Activated CD4-positive, alpha-beta T cell treated with anti-CD3 and anti-CD28 coated beads, Interleukin-10, Interleukin-2, amounts not matched to agents 100 ng/mL and 50 ng/mL, durations not matched to agents 16 hours and 8 hours (primary cell): ENCODE results near the gene GCNA.
"Not testable (repeated sequence)": the region's sequence is repeated elsewhere in the genome, so short reads cannot be mapped to it uniquely, and the experiment has no call there.

Experiments used
- DNase-seq: peaks from one replicate; pipeline ENCODE4 v3.0.0-alpha.2; 2020

Gene GCNA

DNA sequence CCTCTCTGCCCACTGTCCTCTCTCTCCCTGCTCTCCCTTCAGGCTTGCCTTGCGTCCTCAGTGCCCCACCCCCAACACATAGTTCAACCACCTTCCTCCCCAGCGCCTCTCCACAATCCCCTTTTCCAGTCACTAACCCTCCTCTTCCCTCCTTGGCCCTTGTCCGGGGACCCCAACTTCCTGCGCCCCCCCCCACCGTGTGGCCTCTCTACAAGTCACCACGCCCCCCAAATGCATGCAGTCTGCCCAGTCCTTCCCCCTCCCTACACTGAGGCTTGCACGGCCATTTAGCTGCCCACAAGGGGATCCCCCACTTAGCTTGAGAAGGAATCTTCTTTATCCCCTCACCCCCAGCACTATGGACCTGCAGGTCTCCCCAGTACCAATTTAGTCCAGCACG, 39.5 kb downstream of the GCNA start:
- DNase-seq: no peak

GRCh38 chrX:71618303-71618721, 40.1 kb downstream of the GCNA start, which contains the start of gene CXCR3:
TSS of gene CXCR3 (minus strand) at chrX:71618511. CDS start at chrX:71618449, 62 bp downstream.
- peak; percentile 93 for DNase-seq

DNA sequence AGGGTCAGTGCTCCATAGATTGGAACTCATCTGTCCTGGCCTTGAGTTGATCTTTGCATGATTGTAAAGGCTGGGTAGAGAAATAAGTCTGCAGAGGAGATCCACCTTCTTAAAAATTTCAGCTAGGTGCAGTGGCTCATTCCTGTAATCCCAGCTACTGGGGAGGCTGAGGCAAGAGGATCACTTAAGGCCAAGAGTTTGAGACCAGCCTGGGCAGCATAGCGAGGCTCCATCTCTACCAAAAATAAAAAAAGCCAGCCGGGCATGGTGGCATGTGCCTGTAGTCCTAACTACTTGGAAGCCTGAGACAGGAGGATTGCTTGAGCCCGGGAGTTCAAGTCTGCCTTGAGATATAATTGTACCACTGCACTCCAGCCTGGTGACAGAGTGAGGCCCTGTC, 40.5 kb downstream of the GCNA start:
- no peak for DNase-seq

GRCh38 chrX:71619193-71619592, 41.0 kb downstream of the GCNA start:
- DNase-seq: peak; percentile 64

DNA sequence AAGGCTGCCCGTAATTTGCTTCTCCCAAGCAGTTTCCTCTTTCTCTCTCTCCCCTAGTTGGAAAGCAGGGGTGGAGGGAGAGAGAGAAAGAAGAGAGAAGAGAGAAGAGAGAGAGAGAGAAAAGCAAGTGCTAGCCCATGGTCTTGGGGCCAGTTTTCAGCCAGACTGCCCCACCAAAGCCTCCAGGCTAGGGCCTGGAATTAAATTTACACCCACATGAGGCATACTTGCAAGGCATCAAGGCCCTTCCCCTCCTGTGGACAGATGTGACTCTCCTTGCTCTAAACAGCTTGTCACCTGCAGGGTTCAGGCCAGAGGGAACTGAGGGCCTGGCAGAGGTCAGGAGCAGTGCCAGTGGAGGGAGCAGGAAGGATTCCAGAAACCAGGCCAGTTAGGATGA, 41.7 kb downstream of the GCNA start:
- no peak for DNase-seq

GRCh38 chrX:71621603-71622002, 43.4 kb downstream of the GCNA start:
- DNase-seq: no peak

- no peak for DNase-seq
These were observed 43.9 kb downstream of the GCNA start for GRCh38 chrX:71622032-71622575.

- peak; percentile 92 for DNase-seq
These were observed 44.6 kb downstream of the GCNA start for GRCh38 chrX:71622576-71623450.

GRCh38 chrX:71623714-71624113, 45.5 kb downstream of the GCNA start:
- DNase-seq: no peak

GRCh38 chrX:71625471-71625870, 47.2 kb downstream of the GCNA start:
- no peak for DNase-seq

DNA sequence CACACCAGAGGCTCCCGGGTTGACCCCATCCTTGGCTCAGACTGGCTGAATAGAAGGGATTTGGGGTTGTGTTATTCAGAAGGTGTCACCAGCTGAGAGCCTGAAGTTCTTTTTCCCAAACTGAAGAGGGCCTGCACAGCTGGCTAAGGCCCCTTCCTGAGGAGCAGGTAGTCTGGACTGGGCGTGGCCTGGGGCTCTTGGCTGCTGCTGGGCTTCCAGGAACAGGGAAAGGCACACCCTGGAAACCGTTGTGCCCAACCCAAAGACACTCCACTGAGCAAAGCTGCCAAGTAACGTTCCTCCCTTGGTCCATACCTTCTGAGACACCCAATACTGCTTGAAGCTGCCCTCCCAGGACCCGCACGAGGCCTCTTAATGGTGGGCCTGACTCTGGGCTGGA, 48.3 kb downstream of the GCNA start:
- no peak for DNase-seq

DNA sequence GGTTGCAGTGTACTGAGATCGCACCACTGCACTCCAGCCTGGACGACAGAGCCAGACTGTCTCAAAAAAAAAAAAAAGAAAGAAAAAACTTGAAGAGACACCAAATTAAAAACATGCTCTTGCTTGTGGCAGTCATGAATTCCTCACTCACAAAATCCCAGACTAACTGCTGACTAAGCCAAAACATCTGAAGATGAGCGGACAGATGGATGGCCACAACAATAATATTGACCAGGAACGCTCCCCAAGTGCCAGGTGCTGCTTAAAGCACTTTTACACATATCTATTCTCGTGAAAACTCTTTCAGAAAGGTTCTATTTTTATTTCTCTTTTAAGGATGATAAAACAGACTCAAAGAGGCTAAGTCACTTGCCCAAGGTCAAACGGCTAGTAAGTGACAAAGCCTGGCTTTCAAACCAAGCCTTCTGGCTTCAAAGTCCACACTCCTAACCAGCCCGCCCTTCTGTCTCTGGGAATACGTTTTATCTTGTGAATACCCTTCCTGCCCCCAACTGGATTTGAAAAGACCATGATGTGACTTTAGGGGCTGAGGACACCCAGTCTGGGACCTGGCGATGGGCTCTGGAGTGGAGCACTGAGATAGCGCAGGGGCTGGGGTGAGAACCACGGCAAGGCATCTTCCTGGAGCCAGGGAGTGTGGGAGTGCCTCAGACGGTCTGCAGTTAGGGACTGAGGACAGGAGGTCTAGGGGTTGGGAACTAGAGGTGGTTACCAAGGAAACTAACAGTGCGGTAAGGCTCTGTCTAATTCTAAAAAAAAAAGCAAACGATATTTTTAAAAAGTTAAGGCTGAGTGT, 49.6 kb downstream of the GCNA start:
- no peak for DNase-seq

DNA sequence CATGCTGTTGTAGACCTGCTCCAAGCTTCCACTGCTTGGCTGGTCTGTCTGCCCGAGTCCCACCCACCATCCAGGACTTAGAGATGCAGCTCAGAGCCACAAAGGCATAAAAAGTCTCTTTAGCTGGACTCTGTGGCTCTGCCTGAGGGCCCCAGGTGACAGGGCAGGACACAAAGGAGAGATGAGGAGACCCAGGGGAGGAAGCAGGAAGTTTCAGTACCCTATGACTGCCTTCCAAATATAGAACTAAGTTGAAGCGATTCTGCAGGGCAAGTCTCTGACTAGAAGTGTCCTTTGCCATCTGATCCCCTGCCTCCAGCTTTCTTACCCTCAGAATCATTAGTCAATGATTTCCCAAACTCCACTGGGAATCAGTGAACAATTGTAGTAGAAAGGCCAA, 51.2 kb downstream of the GCNA start:
- DNase-seq: no peak

DNA sequence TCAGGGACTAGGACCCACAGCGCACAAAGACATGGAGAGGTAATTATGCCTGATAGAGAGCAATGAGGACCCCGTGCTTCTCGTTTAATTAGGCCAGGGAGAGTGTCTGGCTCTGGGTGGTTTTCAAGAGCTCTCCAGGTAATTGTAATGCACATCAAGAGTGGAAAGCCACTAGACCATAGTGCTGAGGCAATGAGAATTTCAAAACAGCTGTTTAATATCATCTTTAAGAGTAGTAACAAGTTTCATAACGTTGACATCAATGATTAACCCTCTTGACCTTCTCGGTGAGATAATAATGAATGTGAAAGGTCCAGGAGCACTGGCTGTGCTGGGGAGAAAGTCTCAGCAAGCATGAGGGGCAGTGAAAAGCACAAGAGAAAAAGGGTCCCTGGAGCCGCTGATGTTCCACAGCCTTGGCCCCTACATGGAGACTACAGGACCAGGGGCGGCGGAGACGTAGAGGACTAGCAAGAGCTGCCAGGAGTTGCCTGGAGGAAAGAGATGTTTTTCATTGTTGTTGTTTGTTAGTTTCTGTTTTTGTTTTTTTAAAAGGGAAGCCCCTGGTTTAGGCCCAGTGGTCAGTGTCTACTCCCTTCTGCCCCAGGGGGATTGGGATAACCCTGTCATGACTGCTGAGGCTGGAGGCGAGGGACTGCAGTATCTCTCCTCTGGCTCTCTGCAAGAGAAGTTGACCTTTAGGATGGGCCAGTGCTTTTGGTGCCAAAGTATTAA, 54.9 kb downstream of the GCNA start:
- DNase-seq: no peak

GRCh38 chrX:71634366-71634765, 56.1 kb downstream of the GCNA start:
- DNase-seq: no peak

DNA sequence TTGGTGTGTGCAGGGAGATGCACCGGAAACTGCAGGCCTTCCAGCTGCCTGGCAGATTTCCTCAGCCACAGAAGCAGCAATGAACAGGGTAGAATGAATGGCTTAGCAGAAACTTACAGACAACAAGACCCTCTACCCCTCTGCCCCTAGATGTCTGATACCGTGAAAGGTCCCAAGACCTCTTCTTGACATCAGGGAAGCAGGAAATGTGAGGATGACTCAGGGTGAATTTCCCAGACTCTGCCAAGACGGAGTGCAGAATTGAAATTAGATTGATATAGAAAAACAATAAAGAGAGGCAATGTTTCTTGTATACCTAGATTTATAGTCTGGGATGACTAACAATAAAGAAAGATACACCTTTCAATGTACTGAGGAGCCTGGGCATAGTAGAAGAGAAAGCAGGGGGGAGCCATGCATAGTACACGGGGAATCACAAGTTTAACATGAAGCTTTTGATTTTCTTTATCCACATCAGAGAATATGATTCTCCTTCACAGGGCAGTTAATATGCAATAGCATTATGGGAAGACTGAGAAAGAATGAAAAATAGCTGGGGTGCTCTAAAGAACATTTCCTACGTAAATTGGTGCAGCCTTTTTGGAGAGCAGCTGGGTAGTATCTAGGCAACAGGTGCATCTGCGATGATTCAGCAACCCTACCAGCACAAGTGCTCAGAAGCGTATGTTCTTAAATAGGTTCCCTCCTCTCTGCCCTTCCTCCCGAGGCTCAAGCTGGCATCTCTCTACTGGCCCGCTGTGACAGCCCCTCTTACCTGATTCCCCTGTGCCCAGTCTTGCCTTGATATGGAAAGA, 58.4 kb downstream of the GCNA start:
- no peak for DNase-seq

GRCh38 chrX:71637253-71637618, 59.0 kb downstream of the GCNA start:
- DNase-seq: no peak

GRCh38 chrX:71637848-71638247, 59.6 kb downstream of the GCNA start:
- peak; percentile 54 for DNase-seq

- peak; percentile 36 for DNase-seq
These were observed 60.2 kb downstream of the GCNA start for GRCh38 chrX:71638409-71638808.

GRCh38 chrX:71640002-71640401, 61.8 kb downstream of the GCNA start:
- DNase-seq: no peak

DNA sequence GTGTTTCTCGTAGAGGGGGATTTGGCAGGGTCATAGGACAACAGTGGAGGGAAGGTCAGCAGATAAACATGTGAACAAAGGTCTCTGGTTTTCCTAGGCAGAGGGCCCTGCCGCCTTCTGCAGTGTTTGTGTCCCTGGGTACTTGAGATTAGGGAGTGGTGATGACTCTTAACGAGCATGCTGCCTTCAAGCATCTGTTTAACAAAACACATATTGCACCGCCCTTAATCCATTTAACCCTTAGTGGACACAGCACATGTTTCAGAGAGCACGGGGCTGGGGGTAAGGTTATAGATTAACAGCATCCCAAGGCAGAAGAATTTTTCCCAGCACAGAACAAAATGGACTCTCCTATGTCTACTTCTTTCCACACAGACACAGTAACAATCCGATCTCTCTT, 66.2 kb downstream of the GCNA start:
- DNase-seq: not testable (repeated sequence)

GRCh38 chrX:71650333-71650969, 72.2 kb downstream of the GCNA start:
- peak; percentile 55 for DNase-seq
